Suprapubic skin (tissue), 3 donors: Measurements from ENCODE around the gene SHOC2.

Experiments
- POLR2A ChIP-seq, 2 donors: fragments of 450-650 bp; IDR thresholded peaks; one replicate each; pipeline ENCODE4 v1.6.1; 2017; ENCODE audit warnings: antibody characterized with exemption in 2 of 2, mild to moderate bottlenecking in 2 of 2, moderate library complexity in 2 of 2
- TF ChIP-seq, protein P1 (sequence below), 2 donors: fragments of 200-600 bp in 1 of 2; fragments of 450-650 bp in 1 of 2; sonication (generic) in 1 of 2; IDR thresholded peaks; one replicate each; pipeline ENCODE4 v1.5.1; 2016 to 2019; ENCODE audit warnings: antibody characterized with exemption in 2 of 2, mild to moderate bottlenecking in 1 of 2, moderate library complexity in 1 of 2

- TF ChIP-seq POLR2A (IDR thresholded peaks at IDR 0.05) = no peak
- TF ChIP-seq, protein P1, sequence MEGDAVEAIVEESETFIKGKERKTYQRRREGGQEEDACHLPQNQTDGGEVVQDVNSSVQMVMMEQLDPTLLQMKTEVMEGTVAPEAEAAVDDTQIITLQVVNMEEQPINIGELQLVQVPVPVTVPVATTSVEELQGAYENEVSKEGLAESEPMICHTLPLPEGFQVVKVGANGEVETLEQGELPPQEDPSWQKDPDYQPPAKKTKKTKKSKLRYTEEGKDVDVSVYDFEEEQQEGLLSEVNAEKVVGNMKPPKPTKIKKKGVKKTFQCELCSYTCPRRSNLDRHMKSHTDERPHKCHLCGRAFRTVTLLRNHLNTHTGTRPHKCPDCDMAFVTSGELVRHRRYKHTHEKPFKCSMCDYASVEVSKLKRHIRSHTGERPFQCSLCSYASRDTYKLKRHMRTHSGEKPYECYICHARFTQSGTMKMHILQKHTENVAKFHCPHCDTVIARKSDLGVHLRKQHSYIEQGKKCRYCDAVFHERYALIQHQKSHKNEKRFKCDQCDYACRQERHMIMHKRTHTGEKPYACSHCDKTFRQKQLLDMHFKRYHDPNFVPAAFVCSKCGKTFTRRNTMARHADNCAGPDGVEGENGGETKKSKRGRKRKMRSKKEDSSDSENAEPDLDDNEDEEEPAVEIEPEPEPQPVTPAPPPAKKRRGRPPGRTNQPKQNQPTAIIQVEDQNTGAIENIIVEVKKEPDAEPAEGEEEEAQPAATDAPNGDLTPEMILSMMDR (IDR thresholded peaks at IDR 0.05) = no peak
Observed at GRCh38 chr10:110881247-110881646, 38.2 kb upstream of the SHOC2 start.
